Activated T-cell treated with anti-CD3 and anti-CD28 coated beads for 48 hours (primary cell): ENCODE results near the gene TTLL11.

Source experiments
- DNase-seq: peaks from one replicate; pipeline ENCODE4 v3.0.0-alpha.2; 2020; ENCODE audit warnings: low read depth

The TTLL11 gene

DNA sequence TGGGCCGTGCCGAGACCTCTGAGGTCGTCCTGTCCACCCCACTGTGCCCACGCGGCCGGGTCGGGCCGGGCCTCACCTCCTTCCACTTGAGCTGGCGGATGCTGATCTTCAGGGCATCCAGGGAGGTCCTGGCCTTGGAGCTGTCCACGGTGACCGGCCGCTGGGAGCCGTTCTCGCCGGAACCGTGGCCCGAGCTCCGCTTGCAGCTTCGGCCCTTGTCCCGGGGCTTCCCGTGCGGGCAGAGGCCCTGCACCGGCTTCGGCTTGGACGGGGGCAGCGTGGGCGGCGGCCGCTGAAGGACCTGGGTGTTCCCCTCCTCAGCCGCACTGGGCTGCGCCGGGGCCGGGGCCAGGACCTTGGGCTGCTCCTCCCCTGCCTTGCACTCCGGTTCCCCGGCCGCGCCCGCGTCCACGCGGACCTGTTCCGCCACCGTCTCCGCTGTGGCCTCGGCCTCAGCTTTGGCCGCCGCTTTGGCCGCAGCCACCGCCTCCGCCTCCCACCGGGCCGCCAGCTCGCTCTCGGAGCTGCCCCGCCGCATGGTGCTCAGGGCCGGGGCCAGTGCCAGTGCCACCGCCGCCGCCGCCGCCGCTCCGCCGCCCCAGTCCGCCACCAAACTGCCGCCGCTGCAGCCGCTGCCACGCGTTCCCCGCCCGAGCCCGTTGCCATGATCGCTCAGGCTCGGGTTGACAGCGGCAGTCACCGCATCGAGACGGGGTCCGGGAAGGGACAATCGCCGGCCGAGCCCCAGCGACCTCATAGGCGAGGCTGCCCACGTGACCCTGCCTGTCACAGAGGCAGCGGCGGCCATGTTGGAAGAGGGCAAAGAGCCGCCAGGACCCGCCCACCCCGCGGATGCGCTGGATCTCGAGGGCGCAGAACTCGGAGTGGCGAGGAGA lies at the start of gene TTLL11:
Gene TTLL11, minus strand, starts transcription at position 698 of the 896 bp plus-strand sequence. Its CDS starts 160 bp downstream, at position 538.
- DNase-seq: peak; percentile 95

DNA sequence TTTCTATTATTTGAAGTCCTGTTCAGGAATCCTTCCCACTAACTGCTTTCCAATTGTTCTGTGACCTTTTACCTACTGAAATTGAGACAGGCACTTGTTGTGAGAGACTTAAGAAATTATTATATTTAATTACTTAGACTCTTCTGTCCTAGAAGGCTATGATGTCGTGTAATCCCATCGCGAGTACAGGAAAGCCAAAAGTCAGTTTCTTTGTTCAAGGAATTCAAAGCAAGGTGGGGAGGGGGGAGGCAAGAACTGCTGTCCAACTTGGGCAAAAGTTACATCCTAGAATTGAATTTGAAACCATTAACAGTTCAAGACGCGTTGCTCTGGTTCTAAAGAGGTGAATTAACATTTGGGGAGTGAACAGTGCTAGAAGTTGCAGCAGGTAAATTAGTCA lies 48.6 kb upstream of the TTLL11 start:
- no peak for DNase-seq

DNA sequence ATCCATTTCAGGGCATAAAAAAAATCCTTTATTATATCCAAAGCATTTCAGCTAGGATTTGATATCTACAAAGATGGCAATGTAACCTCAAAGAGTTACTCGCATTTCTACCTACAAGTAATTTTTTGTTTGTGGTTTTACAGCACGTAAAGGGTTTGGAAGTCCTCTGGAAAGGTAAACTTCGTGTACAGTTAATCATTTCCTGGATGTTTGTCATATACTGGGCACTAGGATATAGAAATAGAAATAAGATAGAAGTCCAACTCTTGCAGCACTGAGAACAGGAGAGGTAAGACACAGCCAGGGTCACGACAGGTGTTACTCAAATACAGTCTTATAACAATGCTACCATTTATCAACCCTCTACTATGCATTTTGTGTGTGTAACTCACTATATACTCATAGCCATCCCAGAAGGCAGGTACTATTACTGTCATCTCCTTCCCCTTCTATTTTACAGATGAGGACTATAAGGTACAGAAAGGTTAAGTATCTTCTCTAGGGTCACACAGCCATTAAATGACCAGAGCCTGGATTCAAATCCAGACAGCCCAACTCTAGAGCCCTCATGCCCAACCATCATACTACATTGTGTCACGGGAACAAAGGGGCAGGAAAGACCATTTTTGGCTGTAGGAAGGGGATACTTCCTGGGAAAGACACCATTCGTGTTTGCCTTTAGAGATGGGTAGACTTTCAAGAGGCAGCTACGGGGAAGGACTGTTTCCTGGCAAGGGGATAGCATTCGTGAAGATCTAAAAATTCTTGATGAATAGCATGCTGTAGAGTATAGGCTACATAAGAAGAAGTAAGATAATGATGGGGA lies 47.5 kb upstream of the TTLL11 start:
- DNase-seq: no peak

GRCh38 chr9:122138560-122139268 lies 45.6 kb upstream of the TTLL11 start:
- no peak for DNase-seq

DNA sequence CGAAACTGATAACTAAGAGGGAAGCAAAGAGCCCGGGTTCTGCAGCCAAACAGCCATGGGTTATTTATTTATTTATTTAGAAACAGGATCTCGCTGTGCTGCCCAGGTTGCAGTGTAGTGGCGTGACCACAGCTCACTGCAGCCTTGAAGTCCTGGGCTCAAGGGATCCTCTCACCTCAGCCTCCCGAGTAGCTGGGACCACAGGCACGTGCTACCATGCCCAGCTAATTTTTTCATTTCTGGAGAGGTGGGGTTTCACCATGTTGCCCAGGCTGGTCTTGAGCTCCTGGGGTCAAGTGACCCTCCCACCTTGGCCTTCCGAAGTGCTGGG lies 42.4 kb upstream of the TTLL11 start:
- DNase-seq: no peak

GRCh38 chr9:122134822-122135528 lies 41.9 kb upstream of the TTLL11 start:
- no peak for DNase-seq

- no peak for DNase-seq
Measured at GRCh38 chr9:122133984-122134535, 41.0 kb upstream of the TTLL11 start.

GRCh38 chr9:122133263-122133983 lies 40.3 kb upstream of the TTLL11 start:
- DNase-seq: no peak

GRCh38 chr9:122132539-122132938 lies 39.4 kb upstream of the TTLL11 start:
- no peak for DNase-seq

DNA sequence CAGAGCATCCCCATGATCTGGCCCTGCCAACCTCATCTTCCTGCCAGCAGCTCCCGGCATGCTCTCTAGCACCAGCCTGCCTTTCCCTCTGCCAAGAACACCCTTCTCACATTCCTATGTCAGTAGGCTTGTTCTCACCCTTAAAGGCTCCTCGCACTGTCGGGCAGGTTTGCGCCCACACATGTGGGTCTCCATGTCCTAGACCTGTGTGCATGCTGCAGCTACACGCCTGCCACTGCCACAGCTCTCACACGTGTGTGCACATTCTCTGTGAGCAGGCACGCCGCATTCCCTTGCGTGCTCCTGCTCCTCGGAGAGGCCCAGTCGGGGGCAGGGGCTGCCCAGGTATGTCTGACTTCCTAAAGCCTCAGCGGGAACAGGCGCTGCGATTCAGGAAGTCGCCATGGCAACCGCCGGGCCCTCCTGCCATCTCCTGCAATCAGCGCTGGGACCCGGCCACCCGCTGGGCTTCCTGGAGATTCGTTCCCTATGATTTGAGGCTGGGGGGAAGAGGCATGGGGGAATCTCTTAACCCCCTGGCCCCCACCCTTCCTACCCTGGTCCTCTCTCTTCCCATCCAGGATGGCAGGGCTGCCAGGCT lies 38.4 kb upstream of the TTLL11 start:
- no peak for DNase-seq

GRCh38 chr9:122130837-122131236 lies 37.7 kb upstream of the TTLL11 start:
- DNase-seq: no peak

DNA sequence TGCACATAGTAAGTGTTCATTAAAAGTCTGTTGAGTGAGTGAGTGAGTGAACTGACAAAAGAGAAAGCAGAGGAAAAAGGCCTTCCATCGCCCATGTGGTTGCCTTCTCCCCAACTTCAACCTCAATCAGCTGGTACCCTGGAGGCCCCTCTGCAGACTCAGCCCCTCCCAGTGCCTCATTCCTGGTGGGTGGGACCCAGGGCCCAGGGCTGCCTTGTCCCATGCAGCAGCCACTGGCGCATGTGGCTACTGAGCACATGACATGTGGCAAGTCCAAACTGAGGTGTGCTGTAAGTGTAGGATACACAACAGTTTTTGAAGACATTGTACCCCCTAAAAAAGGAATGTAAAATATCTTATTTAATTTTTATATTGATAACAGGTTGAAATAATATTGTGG lies 36.9 kb upstream of the TTLL11 start:
- no peak for DNase-seq

- DNase-seq: no peak
Measured at GRCh38 chr9:122128969-122129343, 35.8 kb upstream of the TTLL11 start.

DNA sequence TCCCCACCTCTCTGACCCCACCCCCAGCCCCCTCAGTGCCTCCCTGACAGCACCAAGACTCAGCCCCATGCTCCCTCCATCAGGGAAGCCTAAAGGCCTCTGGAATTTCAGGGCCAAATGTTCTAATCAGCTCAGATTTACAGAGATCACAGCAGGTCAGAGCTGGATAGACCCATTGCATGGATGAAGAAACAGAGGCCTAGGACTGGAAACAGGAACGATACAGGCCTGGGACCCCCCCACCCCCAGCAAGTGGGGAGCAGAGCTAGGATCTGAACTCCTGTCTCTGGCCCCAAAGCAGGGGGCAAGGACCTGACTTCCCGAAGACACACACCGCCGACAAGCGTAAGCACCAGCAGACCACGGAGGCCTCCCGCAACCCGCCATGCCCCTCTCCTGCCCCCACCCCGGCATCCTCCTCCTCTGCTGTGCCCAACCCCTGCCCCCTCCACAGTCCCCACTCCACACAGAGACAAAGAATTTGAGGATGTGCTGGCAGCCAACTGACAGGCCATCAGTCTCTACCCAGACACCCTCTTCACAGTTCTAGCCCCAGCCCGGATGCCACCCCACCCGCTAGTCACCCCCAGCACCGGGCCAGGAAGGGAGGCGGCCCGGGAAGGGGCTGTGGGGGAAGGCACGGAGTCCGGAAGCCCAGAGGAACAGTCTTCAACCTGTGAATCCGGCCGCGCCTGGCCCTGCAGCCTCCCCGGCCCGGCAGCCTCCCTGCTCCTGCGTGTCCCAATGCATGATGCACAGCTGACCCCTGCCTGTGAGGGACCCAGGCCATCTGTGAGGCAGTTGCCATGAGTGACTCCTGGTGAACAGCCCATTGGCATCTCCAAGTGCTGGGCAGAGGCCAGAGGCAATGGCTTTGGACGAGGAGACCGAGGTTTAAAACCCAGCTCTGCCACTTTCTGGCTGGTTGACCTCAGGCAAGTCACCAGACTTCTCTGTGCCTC lies 35.2 kb upstream of the TTLL11 start:
- DNase-seq: no peak

- DNase-seq: no peak
Measured at GRCh38 chr9:122127396-122127798, 34.3 kb upstream of the TTLL11 start.

GRCh38 chr9:122126331-122127261 lies 33.5 kb upstream of the TTLL11 start:
- DNase-seq: no peak

DNA sequence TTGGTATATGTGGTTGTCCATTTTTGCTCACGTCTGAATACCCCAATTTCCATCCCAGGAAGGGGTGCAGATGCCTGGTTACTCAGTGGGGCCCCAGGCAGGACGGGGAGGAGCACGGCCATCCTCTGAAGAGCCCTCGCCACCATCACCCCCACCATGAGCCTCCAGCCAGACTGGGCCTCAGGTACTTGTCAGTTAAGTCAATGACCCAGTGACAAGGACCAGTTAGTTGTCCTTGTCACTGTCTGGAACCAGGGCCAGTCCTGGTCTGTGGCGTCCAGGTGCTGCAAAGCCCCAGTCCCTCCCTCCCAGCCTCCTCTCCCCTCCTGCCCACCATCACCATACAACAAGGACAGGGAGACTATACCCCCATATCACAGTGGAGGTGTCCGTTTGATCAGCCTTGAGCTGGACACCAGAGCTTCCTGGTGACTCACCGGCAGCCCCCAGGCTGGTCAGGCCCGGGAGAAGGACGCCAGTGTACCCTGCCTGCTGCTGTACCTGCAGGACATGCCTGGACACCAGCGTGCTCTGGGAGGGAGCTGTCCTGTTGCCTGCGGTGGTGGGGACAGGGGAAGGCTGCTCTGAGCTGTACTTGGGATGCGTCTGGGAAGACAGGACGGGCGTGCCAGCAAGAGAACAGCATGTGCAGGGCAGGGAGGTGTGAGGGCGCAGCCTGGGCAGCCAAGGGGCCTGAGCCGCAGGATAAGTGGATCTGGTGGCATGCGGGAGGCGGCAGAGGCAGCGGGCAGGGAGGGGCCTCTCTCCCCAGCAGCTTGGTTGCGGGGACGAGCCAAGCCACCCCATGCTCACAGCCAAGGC lies 32.6 kb upstream of the TTLL11 start:
- DNase-seq: no peak
